Measurements from ENCODE around the gene RBM38.

The RBM38 gene

GRCh38 chr20:57404006-57404405 is 12.8 kb downstream of the RBM38 start:
- DNase-seq (ENCODE audit: low read depth), result no peak

- no peak for DNase-seq (ENCODE audit: low read depth)
These were observed 13.3 kb downstream of the RBM38 start for GRCh38 chr20:57404419-57405072.

GRCh38 chr20:57405236-57406016 is 14.2 kb downstream of the RBM38 start:
- no peak for DNase-seq (ENCODE audit: low read depth)

- DNase-seq (ENCODE audit: low read depth), result no peak
These were observed 16.4 kb downstream of the RBM38 start for GRCh38 chr20:57407541-57407956.

- DNase-seq (ENCODE audit: low read depth), result no peak
These were observed 16.9 kb downstream of the RBM38 start for GRCh38 chr20:57408131-57408530.

GRCh38 chr20:57408536-57409233 is 17.5 kb downstream of the RBM38 start:
- DNase-seq (ENCODE audit: low read depth), result no peak

- no peak for DNase-seq (ENCODE audit: low read depth)
These were observed 18.1 kb downstream of the RBM38 start for GRCh38 chr20:57409316-57409671.

- no peak for DNase-seq (ENCODE audit: low read depth)
These were observed 18.6 kb downstream of the RBM38 start for GRCh38 chr20:57409672-57410397.

GRCh38 chr20:57410398-57410920 is 19.3 kb downstream of the RBM38 start:
- DNase-seq (ENCODE audit: low read depth), result no peak

GRCh38 chr20:57410924-57411323 is 19.7 kb downstream of the RBM38 start:
- DNase-seq (ENCODE audit: low read depth), result no peak

GRCh38 chr20:57411406-57412283 is 20.4 kb downstream of the RBM38 start:
- no peak for DNase-seq (ENCODE audit: low read depth)

GRCh38 chr20:57412347-57413029 is 21.3 kb downstream of the RBM38 start:
- no peak for DNase-seq (ENCODE audit: low read depth)

- no peak for DNase-seq (ENCODE audit: low read depth)
These were observed 22.8 kb downstream of the RBM38 start for GRCh38 chr20:57413986-57414385.

- DNase-seq (ENCODE audit: low read depth), result no peak
These were observed 23.8 kb downstream of the RBM38 start for GRCh38 chr20:57414867-57415592.

- no peak for DNase-seq (ENCODE audit: low read depth)
These were observed 24.6 kb downstream of the RBM38 start for GRCh38 chr20:57415771-57416170.

GRCh38 chr20:57416296-57417022 is 25.3 kb downstream of the RBM38 start:
- no peak for DNase-seq (ENCODE audit: low read depth)

- no peak for DNase-seq (ENCODE audit: low read depth)
These were observed 26.0 kb downstream of the RBM38 start for GRCh38 chr20:57417051-57417689.
